Activated T-cell treated with anti-CD3 and anti-CD28 coated beads, Interleukin-2, amount 50 U/mL, for 1 hour (primary cell): ENCODE data around the gene ZNF512B.
A peak's percentile ranks its signal among the peaks of the same experiment; 100 is the strongest.
"Not testable (repeated sequence)": the region's sequence is repeated elsewhere in the genome, so short reads cannot be mapped to it uniquely, and the experiment has no call there.

Experiments
- DNase-seq: peaks from one replicate; pipeline ENCODE4 v3.0.0-alpha.2; 2020

ZNF512B gene, protein sequence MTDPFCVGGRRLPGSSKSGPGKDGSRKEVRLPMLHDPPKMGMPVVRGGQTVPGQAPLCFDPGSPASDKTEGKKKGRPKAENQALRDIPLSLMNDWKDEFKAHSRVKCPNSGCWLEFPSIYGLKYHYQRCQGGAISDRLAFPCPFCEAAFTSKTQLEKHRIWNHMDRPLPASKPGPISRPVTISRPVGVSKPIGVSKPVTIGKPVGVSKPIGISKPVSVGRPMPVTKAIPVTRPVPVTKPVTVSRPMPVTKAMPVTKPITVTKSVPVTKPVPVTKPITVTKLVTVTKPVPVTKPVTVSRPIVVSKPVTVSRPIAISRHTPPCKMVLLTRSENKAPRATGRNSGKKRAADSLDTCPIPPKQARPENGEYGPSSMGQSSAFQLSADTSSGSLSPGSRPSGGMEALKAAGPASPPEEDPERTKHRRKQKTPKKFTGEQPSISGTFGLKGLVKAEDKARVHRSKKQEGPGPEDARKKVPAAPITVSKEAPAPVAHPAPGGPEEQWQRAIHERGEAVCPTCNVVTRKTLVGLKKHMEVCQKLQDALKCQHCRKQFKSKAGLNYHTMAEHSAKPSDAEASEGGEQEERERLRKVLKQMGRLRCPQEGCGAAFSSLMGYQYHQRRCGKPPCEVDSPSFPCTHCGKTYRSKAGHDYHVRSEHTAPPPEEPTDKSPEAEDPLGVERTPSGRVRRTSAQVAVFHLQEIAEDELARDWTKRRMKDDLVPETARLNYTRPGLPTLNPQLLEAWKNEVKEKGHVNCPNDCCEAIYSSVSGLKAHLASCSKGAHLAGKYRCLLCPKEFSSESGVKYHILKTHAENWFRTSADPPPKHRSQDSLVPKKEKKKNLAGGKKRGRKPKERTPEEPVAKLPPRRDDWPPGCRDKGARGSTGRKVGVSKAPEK

DNA sequence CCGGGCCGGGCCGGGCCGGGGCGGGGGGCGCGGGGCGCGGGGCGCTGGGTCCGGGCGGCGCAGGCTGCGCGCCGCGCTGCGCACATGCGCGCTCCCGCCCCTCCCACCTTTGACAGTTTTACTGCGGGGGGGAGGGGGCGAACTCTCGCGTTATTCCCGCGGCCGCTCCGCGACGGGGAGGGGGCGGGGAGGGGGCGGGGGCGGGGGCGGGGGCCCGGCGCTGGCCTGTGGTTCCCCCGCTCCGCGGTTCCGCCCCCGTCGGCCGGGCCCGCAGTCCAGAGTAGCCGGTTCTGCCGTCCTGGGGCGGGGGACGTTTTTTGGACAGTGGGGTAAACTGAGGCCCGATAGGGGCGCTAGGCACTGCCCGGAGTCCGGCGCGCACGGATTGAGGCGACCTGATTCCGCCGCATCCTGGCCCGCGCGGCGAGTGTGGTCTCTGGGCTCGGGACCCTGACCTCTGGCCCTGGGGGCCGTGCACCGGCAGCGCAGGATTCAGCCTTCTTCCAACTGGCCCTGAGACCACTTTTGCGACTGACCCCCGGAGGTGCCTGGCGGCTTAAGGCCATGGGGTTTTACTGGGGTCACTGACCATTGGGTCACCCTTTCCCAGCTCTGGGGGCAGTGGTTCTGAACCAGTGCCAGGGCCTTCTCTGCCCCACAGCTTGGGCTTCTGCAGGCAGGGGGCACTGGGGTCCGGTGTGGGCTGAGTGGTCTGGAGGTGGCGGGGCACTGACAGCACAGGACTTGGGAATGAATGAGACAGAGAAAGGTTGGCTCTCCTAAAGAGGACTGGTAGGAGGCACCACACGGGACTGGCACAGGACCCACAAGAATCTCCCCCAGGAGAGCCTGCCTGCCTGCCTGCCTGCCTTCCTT, at the start of gene ZNF512B:
Gene ZNF512B, minus strand, starts transcription at position 93 of the 876 bp plus-strand sequence. CDS start 1,980 bp downstream, outside the sequence.
- DNase-seq: peak; percentile 71

DNA sequence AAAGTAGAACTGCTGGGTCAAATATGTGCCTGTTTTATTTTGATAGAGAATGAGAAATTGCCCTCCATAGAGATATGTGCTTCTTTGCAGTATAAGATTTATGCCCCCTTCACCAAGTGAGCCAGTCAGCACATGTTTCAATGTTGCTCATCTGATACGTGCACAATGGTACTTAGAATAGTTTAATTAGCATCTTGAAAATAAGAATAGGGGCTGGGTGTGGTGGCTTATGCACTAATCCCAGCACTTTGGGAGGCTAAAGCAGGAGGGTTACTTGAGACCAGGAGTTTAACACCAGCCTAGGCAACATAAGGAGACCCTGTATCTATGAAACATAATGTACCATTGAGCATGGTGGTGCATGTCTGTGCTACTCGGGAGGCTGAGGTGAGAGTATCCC, 45.9 kb upstream of the ZNF512B start:
- no peak for DNase-seq

DNA sequence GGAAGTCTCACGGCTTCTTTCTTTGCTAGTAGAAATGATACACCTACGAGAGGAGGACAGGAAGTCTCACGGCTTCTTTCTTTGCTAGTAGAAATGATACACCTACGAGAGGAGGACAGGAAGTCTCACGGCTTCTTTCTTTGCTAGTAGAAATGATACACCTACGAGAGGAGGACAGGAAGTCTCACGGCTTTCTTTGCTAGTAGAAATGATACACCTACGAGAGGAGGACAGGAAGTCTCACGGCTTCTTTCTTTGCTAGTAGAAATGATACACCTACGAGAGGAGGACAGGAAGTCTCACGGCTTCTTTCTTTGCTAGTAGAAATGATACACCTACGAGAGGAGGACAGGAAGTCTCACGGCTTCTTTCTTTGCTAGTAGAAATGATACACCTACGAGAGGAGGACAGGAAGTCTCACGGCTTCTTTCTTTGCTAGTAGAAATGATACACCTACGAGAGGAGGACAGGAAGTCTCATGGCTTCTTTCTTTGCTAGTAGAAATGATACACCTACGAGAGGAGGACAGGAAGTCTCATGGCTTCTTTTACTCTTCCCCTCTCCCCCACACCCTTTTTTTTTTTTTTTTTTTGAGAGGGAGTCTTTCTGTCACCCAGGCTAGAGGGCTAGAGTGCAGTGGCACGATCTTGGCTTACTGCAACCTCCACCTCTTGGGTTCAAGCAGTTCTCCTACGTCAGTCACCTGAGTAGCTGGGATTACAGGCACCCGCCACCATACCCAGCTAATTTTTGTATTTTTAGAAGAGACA, 42.8 kb upstream of the ZNF512B start:
- DNase-seq: not testable (repeated sequence)

DNA sequence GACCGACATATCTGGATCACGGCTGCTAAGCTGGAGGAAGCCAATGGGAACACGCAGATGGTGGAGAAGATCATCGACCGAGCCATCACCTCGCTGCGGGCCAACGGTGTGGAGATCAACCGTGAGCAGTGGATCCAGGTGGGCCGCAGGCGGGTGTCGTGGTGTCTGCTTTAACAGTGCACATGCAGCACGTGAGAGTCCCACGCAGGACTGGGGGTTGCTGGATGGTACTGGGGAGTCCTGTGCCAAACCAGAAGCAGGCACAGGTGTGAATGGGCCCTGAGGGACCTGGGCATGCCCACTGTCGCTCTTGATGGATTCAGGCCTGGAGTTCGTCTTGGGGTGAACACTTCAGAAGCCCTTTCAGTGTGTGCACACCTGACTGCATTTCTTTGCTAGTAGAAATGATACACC, 41.6 kb upstream of the ZNF512B start:
- DNase-seq: no peak

DNA sequence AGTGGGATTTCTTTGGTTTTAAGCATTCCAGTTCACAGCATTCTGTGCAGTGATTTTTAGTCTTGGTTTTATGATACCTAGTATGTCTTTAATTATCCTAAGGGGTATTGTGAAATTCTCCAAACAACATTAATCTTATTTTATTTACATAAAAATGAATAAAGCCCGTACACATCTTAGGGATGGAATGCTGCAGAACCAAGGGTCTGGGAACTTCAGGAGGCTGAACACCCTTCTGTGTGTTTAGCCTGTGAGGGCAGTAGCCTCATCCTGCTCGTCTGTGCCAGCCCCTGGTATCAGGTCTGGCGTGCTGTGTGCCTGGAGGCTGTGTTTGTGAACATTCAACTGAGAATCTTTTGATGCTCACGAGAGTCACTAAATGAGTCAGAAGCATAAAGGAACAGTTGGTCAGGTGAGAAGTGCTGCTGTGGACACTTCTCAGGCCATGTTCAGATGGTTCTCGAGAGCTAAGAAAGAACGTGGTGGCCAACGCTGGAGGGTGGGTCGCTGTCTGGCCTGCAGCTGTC, 41.0 kb upstream of the ZNF512B start:
- DNase-seq: no peak

DNA sequence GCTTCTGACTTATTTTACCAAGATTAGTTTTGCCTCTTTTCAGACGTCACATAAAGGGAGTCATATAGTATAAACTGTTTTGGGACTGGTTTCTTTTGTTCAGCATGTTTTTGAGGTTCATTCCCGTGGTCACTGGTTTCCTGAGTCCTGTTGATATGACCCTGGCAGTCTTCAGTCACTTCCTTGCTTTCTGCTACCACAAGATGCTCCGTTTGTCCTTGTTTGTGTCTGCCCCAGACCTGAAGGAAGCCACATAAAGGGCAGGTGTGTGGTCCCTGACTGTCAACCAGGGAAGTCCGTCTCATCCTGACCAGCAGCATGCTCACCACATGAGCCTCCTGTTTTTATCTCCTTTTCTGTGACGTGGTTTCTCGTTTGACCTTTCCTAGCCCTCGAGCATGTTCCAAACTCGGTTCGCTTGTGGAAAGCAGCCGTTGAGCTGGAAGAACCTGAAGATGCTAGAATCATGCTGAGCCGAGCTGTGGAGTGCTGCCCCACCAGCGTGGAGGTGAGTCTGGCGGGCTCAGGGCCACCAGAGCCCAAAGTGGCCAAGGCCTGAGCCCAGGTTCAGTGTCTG, 40.2 kb upstream of the ZNF512B start:
- no peak for DNase-seq

DNA sequence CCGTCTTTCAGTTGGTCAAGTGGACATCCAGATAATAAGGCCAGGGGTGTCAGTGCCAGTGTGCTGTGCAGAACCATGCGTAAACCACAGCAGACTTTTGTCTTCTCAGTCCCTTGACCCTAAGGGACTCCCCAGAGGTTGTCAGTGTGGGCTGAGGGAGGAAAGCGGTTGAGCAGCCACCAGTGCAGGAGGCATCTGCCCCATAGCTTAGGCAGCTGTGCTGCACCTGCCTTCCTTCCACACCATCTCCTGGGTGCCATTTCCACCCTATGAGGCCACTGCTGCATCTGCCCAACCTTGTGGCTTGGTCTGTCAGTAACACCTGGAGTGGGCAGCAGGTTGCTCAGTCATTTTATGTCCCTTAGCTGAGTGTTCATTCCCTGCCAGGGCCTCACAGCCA, 37.2 kb upstream of the ZNF512B start:
- no peak for DNase-seq

DNA sequence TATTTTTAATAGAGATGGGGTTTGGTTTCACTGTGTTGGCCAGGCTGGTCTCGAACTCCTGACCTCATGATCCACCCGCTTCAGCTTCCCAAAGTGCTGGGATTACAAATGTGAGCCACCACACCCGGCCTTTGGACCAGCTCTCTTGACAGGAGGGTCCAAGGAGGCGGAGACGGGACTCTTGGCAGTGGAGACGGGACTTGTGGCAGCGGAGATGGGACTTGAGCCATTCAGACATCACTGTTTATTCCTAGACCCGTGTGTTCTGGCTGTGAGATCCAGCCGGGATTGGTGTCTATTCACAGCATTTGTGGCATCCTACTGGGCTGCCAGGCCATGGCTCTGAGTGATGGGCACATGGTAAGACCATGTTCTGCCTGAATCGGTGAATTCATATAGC, 36.8 kb upstream of the ZNF512B start:
- no peak for DNase-seq

DNA sequence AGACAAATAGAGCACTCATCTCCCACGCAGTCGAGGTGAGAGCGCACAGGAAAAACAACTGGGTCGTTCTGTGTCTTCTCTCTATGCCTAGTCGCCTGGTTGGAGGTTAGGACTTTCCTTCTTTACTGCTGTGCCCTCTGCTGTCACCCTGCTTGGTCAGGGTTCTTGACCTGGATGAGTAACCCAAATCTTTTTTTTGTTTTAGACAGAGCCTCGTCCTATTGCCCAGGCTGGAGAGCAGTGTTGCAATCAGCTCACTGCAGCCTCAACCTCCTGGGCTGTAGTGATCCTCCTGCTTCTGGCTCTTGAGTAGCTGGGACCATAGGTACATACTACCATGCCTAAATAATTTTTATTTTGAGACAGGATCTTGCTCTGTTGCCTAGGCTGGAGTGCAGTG, 35.7 kb upstream of the ZNF512B start:
- DNase-seq: no peak

DNA sequence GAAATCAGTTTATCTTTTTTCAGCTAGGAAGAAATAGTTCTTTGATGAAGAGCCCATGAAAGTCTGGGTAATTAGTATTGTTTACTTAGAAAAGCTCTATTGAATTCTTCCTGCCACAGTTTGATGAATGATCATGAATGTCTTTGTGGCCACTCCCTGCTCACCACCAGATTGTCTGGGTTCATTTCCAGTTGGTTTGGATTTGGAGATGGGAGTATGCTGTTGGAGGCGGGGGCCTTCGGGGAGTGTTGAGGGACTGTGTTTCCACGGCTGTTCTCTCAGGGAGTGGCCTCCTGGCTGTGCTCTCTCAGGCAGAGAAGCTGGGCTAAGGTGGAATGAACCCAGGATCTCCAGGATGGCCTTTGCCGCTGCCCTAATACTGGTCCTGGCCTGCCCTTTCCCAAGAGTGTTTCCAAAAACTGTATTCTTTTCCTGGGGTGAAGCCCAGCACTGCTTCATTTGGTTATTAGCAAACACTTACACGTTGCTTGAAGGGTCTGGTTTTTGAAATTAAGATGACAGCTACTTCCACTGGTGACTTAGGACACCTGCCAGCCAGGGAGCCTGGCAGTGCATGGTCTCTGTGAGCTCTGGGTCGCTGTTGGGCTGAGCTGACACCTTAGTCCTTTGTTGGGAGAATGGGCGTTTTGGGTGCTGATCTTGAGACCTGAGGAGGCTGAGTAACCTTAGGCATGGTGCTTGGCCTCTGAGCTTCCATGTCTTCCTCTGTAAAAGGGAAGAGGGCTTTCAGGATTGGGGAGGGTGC, 34.4 kb upstream of the ZNF512B start:
- no peak for DNase-seq

DNA sequence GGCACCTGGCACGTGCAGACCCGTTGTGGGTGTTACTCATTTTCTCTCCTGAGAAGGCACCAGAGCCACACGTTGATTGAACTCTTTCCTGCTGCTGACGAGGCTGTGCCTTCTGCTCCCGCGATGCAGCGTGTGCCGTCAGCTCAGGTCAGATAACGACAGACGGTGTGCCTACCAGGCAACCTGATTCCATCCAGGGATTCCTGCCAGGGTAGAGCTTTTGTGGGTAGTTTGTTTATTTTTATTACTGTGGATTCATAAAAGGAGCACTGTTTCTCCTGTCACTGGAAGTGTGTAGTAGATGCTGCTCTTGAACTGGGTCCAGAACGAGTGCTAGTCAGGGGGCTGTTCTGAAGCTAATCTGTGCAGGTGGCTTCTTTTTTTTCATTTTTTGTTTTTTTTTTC, 31.9 kb upstream of the ZNF512B start:
- DNase-seq: no peak

DNA sequence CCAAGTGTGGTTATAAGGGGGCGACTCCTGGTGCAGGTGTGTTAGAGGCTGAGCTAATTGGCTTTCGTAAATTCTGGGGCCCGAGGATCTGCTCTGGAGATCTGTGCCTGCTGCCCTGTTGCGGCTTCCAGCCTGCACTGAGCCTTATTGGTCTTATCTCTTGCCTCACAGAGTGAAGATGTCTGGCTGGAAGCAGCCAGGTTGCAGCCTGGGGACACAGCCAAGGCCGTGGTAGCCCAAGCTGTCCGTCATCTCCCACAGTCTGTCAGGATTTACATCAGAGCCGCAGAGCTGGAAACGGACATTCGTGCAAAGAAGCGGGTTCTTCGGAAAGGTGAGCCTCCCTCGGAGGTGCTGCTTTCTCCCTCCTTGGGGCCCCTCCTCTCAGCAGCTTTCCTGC, 31.2 kb upstream of the ZNF512B start:
- DNase-seq: no peak

DNA sequence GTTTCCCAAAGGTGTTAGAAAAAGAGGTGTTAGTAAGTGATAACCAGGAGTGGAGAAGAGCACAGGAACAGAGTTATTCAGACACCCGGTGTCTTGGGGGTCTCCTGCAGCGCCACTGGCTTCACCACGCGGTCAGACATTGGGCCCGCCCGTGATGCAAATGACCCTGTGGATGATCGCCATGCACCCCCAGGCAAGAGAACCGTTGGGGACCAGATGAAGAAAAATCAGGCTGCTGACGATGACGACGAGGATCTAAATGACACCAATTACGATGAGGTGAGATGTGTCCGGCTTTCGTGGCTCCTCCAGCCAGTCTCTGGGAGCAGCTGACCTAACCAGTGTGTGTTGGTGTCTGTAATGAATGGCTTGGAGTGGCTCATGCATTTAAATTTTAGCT, 13.2 kb upstream of the ZNF512B start:
- DNase-seq: no peak

DNA sequence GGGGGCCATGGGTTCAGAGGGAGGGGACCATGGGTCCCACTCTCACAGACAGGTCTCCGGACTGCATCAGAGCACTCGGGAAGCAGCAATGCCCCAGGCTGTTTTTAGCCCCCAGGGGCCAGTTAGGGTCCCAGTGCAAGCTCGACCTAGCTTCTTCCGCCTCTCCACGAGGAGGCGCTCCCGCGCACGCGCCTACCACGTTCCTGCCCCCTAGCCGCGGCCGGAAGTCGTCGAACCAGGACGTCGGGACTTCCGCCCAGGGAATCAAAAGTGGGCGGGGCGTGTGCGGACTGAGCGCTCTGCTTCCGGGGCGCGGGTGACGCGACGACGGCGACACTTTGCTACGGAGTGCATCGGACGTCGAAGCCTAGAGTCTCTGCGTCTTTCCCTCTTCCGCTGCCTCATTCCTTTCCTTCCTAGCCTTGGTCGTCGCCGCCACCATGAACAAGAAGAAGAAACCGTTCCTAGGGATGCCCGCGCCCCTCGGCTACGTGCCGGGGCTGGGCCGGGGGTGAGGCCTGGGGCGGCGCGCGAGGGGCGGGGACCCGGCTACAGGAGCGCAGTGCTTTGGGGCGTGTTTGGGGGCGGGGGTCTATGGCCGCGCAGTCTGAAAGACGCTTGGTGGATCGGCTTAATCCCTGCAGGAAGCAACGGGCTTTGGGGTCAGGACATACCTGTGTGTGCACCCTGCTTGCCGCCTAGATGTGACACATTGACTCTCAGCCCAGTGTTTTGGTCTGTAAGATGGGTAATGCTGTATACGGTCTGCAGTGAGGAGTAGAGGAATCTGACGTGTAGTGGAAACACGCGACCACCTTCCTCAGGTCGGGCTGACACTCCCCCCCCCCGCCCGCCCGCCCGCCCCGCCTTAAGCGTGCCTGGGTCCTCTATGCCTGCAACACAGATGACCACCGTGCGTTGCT, 11.3 kb upstream of the ZNF512B start, which contains the start of gene PRPF6:
Gene PRPF6, plus strand, starts transcription at position 327 of the 923 bp plus-strand sequence. Its CDS starts 114 bp downstream, at position 441.
- DNase-seq: peak; percentile 92

DNA sequence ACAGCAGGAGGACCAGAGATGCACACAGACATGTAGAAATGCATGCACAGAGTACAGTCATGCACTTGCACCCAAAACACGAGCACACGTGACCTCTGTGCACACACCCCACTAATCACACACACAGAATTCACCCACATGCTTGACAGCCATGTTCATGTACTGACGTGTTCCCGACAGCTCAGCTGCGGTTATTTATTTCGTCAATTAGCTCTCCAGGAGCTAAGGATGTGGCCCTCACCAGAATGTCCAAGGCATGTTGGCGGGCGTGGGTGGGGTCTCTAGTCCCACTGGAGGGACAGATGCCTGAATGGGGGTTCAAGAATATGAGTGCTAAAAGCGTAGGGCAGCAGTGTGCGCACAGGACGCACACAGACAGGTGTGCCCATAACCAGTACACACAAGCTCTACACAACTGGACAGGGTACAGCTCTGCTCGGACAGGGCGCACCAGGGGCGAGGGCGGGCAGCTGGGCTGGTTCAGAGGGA, 10.6 kb upstream of the ZNF512B start:
- no peak for DNase-seq

DNA sequence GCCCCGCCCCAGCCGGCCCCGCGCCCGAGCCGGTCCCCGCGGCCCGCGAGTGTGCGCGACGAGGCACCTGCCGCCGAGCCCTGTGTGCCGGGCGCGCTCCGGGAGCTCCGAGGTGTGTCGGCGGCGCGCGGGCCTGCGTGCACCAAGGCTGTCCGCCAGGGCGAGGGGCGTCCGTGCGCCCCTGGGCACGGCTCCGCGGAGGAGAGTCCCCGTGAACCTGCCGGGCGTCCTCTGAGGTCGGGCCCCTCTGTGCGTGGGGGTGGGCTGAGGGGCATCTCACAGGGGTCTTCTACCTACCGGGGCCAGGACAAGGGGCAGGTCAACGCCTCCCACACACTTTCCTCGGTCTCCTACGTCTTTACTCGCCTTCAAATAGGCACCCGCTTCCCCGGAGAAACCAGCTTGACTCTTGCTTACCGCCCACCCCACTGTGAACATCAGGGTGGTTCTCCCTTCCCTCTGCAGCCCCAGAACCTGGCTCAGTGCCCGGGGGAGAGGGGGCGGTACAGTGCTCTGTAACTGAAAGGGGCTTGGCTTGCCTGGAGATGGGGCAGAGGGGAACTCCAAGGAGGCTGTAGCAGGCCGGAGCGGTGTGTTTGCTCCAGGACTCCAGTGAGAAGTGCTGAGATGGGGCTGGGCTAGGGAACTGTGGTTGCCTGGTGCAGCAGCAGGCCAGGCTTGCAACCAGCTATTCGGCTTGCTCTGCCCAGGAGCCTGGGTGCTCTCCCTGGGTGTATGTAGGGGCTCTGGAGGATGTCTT, 10.0 kb upstream of the ZNF512B start, which contains the start of gene SAMD10:
Gene SAMD10, minus strand, starts transcription at position 86 of the 760 bp plus-strand sequence. CDS start 175 bp downstream, outside the sequence.
- DNase-seq: peak; percentile 70

DNA sequence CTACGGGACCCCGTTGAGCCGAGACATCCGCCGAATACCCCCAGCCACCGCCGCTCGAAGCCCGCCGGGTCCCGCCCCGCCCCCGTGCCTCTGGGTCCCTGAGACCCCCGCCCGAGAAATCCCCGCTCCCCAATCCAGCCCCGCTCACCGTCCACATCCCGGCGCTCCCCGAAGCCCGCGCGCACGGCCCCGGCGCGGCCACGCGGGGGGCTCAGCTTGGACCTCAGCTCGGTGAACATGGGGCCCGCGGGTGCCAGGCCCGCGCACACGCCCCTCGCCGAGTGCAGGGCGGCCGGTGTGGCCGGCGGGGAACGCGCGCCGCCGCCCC, 9.5 kb upstream of the ZNF512B start:
- DNase-seq: no peak
